Measurements from ENCODE around the gene ROBO1. TPM values are rescaled to one million over a fixed set of nuclear protein-coding genes. Genes with fewer than 3 reads are reported as not detected.
"Not testable (repeated sequence)": the region's sequence is repeated elsewhere in the genome, so short reads cannot be mapped to it uniquely, and the experiment has no call there.

Gene ROBO1
- total RNA-seq, 1 experiment from 2014 or later, result 19.5 TPM

GRCh38 chr3:79378064-79378463, 389.7 kb downstream of the ROBO1 start:
- no peak for DNase-seq (ENCODE audit: low read depth)

- DNase-seq (ENCODE audit: low read depth), result no peak
Measured at GRCh38 chr3:79369306-79369705, 398.5 kb downstream of the ROBO1 start.

GRCh38 chr3:79368403-79368802, 399.4 kb downstream of the ROBO1 start:
- peak; percentile 42 for DNase-seq (ENCODE audit: low read depth)

GRCh38 chr3:79367803-79368202, 400.0 kb downstream of the ROBO1 start:
- DNase-seq (ENCODE audit: low read depth), result peak; percentile 11

GRCh38 chr3:79367066-79367465, 400.7 kb downstream of the ROBO1 start:
- peak; percentile 61 for DNase-seq (ENCODE audit: low read depth)

- no peak for DNase-seq (ENCODE audit: low read depth)
Measured at GRCh38 chr3:79366414-79366813, 401.4 kb downstream of the ROBO1 start.

- no peak for DNase-seq (ENCODE audit: low read depth)
Measured at GRCh38 chr3:79364784-79365183, 403.0 kb downstream of the ROBO1 start.

GRCh38 chr3:79362571-79363270, 405.1 kb downstream of the ROBO1 start:
- no peak for DNase-seq (ENCODE audit: low read depth)

- DNase-seq (ENCODE audit: low read depth), result peak; percentile 25
Measured at GRCh38 chr3:79361748-79362378, 405.9 kb downstream of the ROBO1 start.

- no peak for DNase-seq (ENCODE audit: low read depth)
Measured at GRCh38 chr3:79358327-79358726, 409.5 kb downstream of the ROBO1 start.

- DNase-seq (ENCODE audit: low read depth), result no peak
Measured at GRCh38 chr3:79354179-79354688, 413.6 kb downstream of the ROBO1 start.

- no peak for DNase-seq (ENCODE audit: low read depth)
Measured at GRCh38 chr3:79351699-79352098, 416.1 kb downstream of the ROBO1 start.

GRCh38 chr3:79344876-79345871, 422.6 kb downstream of the ROBO1 start:
- DNase-seq (ENCODE audit: low read depth), result no peak

GRCh38 chr3:79341961-79342360, 425.8 kb downstream of the ROBO1 start:
- DNase-seq (ENCODE audit: low read depth), result no peak

GRCh38 chr3:79339846-79340245, 428.0 kb downstream of the ROBO1 start:
- DNase-seq (ENCODE audit: low read depth), result no peak

- DNase-seq (ENCODE audit: low read depth), result no peak
Measured at GRCh38 chr3:79337798-79338197, 430.0 kb downstream of the ROBO1 start.

- DNase-seq (ENCODE audit: low read depth), result peak; percentile 3
Measured at GRCh38 chr3:79329154-79329553, 438.6 kb downstream of the ROBO1 start.

GRCh38 chr3:79326642-79327041, 441.2 kb downstream of the ROBO1 start:
- DNase-seq (ENCODE audit: low read depth), result no peak

- DNase-seq (ENCODE audit: low read depth), result not testable (repeated sequence)
Measured at GRCh38 chr3:79325833-79326383, 441.9 kb downstream of the ROBO1 start.

GRCh38 chr3:79317551-79318518, 450.0 kb downstream of the ROBO1 start:
- DNase-seq (ENCODE audit: low read depth), result no peak

- DNase-seq (ENCODE audit: low read depth), result peak; percentile 7
Measured at GRCh38 chr3:79314962-79315361, 452.8 kb downstream of the ROBO1 start.

Data from Daoy (cell line).